Liver (tissue), 9 donors: ENCODE data around the gene CGB5. TPM values are rescaled to one million over a fixed set of nuclear protein-coding genes. Genes with fewer than 3 reads are reported as not detected.
A peak's percentile ranks its signal among the peaks of the same experiment; 100 is the strongest.

ENCODE experiments used
- DNase-seq: peaks from one replicate; pipeline ENCODE4 v3.0.0-alpha.2; 2017; ENCODE audit warnings: low spot score
- H3K27ac ChIP-seq, 2 donors: one replicate each; pipeline ENCODE4 v1.7.0; 2013; ENCODE audit warnings: inconsistent platforms in 2 of 2, low read length in 2 of 2, control low read depth in 1 of 2, low read depth in 1 of 2, mild to moderate bottlenecking in 1 of 2
- H3K27me3 ChIP-seq, 4 donors: one replicate each; pipeline versions ENCODE4 v1.6.1 to v1.7.0; 2013; ENCODE audit warnings: low read length in 3 of 4, inconsistent platforms in 1 of 4, mild to moderate bottlenecking in 1 of 4, moderate library complexity in 1 of 4; ENCODE audit not compliant: control insufficient read depth in 4 of 4, insufficient read depth in 4 of 4
- H3K36me3 ChIP-seq, 4 donors: one replicate each; pipeline versions ENCODE4 v1.6.1 to v1.7.0; 2013; ENCODE audit warnings: low read length in 3 of 4, mild to moderate bottlenecking in 3 of 4, low read depth in 1 of 4, moderate library complexity in 1 of 4; ENCODE audit not compliant: control insufficient read depth in 4 of 4, insufficient read depth in 3 of 4
- H3K4me1 ChIP-seq, 4 donors: one replicate each; pipeline versions ENCODE4 v1.6.1 to v1.7.0; 2013; ENCODE audit warnings: low read length in 3 of 4, mild to moderate bottlenecking in 3 of 4, moderate library complexity in 1 of 4; ENCODE audit not compliant: control insufficient read depth in 4 of 4, insufficient read depth in 4 of 4
- H3K4me3 ChIP-seq, 3 donors: one replicate each; pipeline versions ENCODE4 v1.6.1 to v1.7.0; 2013; ENCODE audit warnings: low read length in 3 of 3, control low read depth in 1 of 3, low read depth in 1 of 3, mild to moderate bottlenecking in 1 of 3
- H3K9ac ChIP-seq, 2 donors: one replicate each; pipeline ENCODE4 v1.7.0; 2013; ENCODE audit warnings: low read length in 2 of 2, mild to moderate bottlenecking in 2 of 2, moderate library complexity in 2 of 2, control low read depth in 1 of 2, low read depth in 1 of 2
- H3K9me3 ChIP-seq, 4 donors: one replicate each; pipeline versions ENCODE4 v1.6.1 to v1.7.0; 2013; ENCODE audit warnings: low read length in 3 of 4; ENCODE audit not compliant: control insufficient read depth in 4 of 4
- EGR1 ChIP-seq, 2 donors: IDR thresholded peaks; 2 replicates each; pipeline ENCODE4 v1.6.1; 2016 to 2018; ENCODE audit warnings: antibody characterized with exemption in 2 of 2, low read depth in 2 of 2
- FOXA1 ChIP-seq: IDR thresholded peaks from 2 replicates; pipeline ENCODE4 v1.6.1; 2016; ENCODE audit warnings: antibody characterized with exemption
- FOXA2 ChIP-seq: IDR thresholded peaks from 2 replicates; pipeline ENCODE4 v1.6.1; 2016; ENCODE audit warnings: antibody characterized with exemption
- GABPA ChIP-seq, 2 donors: IDR thresholded peaks in 1 of 2; conservative IDR thresholded peaks in 1 of 2; 2 replicates each; pipeline ENCODE4 v1.6.1; 2016; ENCODE audit warnings: antibody characterized with exemption in 2 of 2, mild to moderate bottlenecking in 1 of 2, moderate library complexity in 1 of 2
- HNF4G ChIP-seq: IDR thresholded peaks from 2 replicates; pipeline ENCODE4 v1.6.1; 2016; ENCODE audit warnings: antibody characterized with exemption
- NR2F2 ChIP-seq: IDR thresholded peaks from 2 replicates; pipeline ENCODE4 v1.6.1; 2016; ENCODE audit warnings: antibody characterized with exemption
- RAD21 ChIP-seq, 2 donors: IDR thresholded peaks; 2 replicates each; pipeline ENCODE4 v1.6.1; 2016; ENCODE audit warnings: antibody characterized with exemption in 2 of 2, mild to moderate bottlenecking in 2 of 2
- RXRA ChIP-seq, 2 donors: IDR thresholded peaks; 2 replicates each; pipeline ENCODE4 v1.6.1; 2017 to 2018; ENCODE audit warnings: antibody characterized with exemption in 2 of 2, mild to moderate bottlenecking in 1 of 2
- SP1 ChIP-seq: IDR thresholded peaks from 2 replicates; pipeline ENCODE4 v1.6.1; 2018; ENCODE audit warnings: antibody characterized with exemption, mild to moderate bottlenecking
- YY1 ChIP-seq: IDR thresholded peaks from 2 replicates; pipeline ENCODE4 v1.6.1; 2016; ENCODE audit warnings: antibody characterized with exemption, mild to moderate bottlenecking
- WGBS: extraction: QIAGEN DNeasy Blood & Tissue Kit; methylation state at CpG from one replicate; pipeline ENCODE4 v1.1.7; 2013; 5-methylcytosine and 5-hydroxymethylcytosine counted together
- polyA plus RNA-seq, 2 donors: library from polyadenylated mRNA; stranded (reverse) in 1 of 2; unstranded in 1 of 2; fragments of 200-250 nt in 1 of 2; fragments of >200 nt in 1 of 2; fragmentation: Nextera tagmentation in 1 of 2; extraction: Ambion mirVana in 1 of 2; gene quantifications; one replicate each; pipeline versions ENCODE4 v1.2.1 to v1.2.3, GENCODE V29; 2013 to 2015
- total RNA-seq, 2 donors: library from RNA; depleted of rRNA; stranded (reverse); fragments of >200 nt; gene quantifications; one replicate each; pipeline ENCODE4 v1.2.3, GENCODE V29; 2014
- TF ChIP-seq, protein P1 (sequence below): IDR thresholded peaks from 2 replicates; pipeline ENCODE4 v1.6.1; 2016; ENCODE audit warnings: antibody characterized with exemption
- TF ChIP-seq, protein P2 (sequence below): fragments of 150-350 bp; IDR thresholded peaks from 2 replicates; pipeline ENCODE4 v1.5.1; 2017; ENCODE audit warnings: improper control_type of control experiment, low read depth, low read length; ENCODE audit not compliant: missing input control
- TF ChIP-seq, protein P3 (sequence below): IDR thresholded peaks from 2 replicates; pipeline ENCODE4 v1.6.1; 2016; ENCODE audit warnings: antibody characterized with exemption
- donor health status: healthy.
- donor health status: healthy.
- donor health status: healthy.
- donor health status: healthy.
- donor health status: healthy.

Gene CGB5
- total and polyA plus RNA-seq, 4 donors, result not detected

DNA sequence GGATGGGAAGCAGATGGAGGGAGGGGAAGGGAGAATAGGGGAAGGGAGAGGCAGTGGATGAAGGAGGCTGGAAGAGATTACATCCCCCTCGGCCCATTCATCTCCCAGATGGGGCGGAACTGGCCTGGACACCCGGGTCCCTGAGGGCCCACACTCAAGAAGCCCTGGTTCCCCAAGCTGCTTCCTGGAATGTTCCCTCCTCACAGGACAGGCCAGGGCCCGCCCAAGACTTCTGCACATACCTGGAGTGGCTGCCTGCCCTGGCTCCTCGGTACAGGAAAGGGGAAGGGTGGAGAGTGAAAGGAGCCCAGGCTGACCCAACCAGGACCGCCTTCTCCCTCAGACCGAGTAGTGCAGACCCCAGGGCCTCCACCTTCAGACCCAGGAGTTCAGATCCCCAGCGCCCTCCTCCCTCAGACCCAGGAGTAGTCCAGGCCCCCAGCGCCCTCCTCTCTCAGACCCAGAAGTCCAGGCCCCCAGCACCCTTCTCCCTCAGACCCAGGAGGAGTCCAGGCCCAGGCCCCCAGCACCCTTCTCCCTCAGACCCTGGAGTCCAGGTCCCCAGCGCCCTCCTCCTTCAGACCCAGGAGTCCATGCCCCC, 20.5 kb downstream of the CGB5 start:
- no peaks in the 10 kb centered on the region for H3K27me3 ChIP-seq
- TF ChIP-seq, protein P1, sequence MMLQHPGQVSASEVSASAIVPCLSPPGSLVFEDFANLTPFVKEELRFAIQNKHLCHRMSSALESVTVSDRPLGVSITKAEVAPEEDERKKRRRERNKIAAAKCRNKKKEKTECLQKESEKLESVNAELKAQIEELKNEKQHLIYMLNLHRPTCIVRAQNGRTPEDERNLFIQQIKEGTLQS, result no peak
- TF ChIP-seq RAD21 (IDR thresholded peaks at IDR 0.05) (no peak), SP1 (no peak), GABPA (IDR thresholded peaks at IDR 0.05 in 1 of 2, conservative IDR thresholded peaks at IDR 0.05 in 1 of 2) (no peak), NR2F2 (no peak)
- TF ChIP-seq, protein P2, sequence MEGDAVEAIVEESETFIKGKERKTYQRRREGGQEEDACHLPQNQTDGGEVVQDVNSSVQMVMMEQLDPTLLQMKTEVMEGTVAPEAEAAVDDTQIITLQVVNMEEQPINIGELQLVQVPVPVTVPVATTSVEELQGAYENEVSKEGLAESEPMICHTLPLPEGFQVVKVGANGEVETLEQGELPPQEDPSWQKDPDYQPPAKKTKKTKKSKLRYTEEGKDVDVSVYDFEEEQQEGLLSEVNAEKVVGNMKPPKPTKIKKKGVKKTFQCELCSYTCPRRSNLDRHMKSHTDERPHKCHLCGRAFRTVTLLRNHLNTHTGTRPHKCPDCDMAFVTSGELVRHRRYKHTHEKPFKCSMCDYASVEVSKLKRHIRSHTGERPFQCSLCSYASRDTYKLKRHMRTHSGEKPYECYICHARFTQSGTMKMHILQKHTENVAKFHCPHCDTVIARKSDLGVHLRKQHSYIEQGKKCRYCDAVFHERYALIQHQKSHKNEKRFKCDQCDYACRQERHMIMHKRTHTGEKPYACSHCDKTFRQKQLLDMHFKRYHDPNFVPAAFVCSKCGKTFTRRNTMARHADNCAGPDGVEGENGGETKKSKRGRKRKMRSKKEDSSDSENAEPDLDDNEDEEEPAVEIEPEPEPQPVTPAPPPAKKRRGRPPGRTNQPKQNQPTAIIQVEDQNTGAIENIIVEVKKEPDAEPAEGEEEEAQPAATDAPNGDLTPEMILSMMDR, result no peak
- no peak overlapping the region for H3K9ac ChIP-seq
- H3K27ac ChIP-seq, result no peak overlapping the region
- H3K9me3 ChIP-seq, result no peaks in the 10 kb centered on the region
- no peaks in the 10 kb centered on the region for H3K4me1 ChIP-seq
- no peak for DNase-seq
- no peaks in the 10 kb centered on the region for H3K36me3 ChIP-seq
- 55% methylated on average over 10 of the region's 10 CpGs for WGBS
- no peak overlapping the region for H3K4me3 ChIP-seq

DNA sequence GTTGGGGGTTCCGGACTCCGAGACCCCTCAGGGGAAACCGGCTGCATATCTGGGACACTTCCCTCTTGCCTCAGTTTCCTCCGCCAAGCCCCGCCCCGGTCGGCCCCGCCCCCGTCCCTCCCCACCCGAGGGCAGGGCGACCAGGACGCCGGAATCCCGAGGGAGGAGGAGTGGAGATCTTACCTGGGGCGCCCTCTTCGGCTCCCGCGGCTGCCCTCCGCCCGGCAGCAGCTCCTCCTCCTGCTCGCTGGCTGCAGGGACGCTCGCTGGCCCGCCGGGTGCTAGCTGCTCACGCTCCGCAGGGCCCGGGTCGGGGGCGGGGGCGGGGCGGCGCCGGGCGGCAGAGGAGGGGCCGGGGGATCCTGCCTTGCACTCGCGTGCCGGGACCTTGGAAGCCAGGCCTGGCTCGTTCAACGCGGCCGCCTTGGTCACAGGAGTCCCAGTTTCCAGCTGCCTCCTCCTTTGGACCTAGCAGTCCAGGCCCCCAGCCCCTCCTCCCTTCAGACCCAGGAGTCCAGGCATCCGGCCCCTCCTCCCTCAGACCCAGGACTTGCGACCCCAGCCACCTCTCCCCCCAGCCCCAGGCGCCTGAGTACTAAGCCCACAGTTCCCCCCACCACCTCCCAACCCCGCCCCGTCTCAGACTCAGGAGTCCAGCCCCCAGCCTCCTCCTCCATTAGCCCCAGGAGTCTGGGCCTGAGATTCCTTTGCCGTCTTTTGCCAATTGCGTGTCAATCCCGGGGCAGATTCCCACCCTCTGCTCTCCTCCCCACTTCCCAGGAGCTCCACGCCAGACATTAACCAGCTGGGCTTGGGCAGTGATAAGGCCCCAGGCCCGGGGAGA, 21.3 kb downstream of the CGB5 start, which contains the start of gene NTF4:
Gene NTF4, minus strand, starts transcription at position 51 of the 844 bp plus-strand sequence. CDS start 2,821 bp downstream, outside the sequence.
- H3K36me3 ChIP-seq, result no peaks in the 10 kb centered on the region
- no peaks in the 10 kb centered on the region for H3K27me3 ChIP-seq
- no peak within 1 kb of the TSS for H3K9ac ChIP-seq
- TF ChIP-seq HNF4G, result no peak
- no peak for TF ChIP-seq GABPA (IDR thresholded peaks at IDR 0.05 in 1 of 2, conservative IDR thresholded peaks at IDR 0.05 in 1 of 2)
- TF ChIP-seq, protein P3, sequence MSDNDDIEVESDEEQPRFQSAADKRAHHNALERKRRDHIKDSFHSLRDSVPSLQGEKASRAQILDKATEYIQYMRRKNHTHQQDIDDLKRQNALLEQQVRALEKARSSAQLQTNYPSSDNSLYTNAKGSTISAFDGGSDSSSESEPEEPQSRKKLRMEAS, result no peak
- no peak for TF ChIP-seq SP1
- TF ChIP-seq, protein P1, result no peak
- TF ChIP-seq YY1, result no peak
- TF ChIP-seq RAD21 (IDR thresholded peaks at IDR 0.05), result no peak
- peak within 1 kb of the TSS in 1 of 3 donors; percentile 28 for H3K4me3 ChIP-seq
- H3K27ac ChIP-seq, result no peak within 1 kb of the TSS
- H3K9me3 ChIP-seq, result no peaks in the 10 kb centered on the region
- no peaks in the 10 kb centered on the region for H3K4me1 ChIP-seq
- 5% methylated on average over 53 of the region's 53 CpGs for whole genome bisulfite sequencing
- no peak for DNase-seq

DNA sequence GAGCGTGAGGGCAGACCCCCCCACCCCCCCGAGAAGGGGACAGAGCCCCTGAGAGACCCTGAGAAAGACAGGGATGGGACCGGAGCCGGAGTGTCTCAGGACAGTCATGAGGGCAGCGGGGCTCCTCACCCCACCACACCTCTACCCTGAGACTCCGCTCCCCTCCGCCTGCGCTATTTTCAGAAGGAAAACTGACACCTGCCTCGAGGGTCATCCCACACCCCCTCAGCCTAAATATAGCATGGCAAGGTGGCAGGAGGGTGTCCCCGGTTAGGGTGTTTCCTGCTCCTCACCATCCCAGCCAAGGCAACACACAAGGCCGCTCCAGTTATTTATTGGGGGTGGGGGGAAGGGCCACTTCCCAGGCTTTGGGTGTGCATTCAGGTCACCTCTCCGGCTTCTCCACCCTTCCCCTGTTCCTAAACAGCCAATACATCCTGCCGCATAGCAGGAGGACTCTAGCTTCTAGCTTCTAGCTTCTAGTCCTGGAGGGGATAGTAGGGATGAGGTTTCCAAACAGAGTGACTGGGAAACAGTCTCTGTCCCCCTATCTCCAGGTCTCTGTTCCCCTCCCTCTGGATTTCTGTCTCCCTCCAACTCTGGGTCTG, 22.4 kb downstream of the CGB5 start:
- Histone ChIP-seq H3K27me3 (peaks cover 0 to 5% (median 0%) of the 10 kb centered on the region in 4 donors), H3K4me1 (no peaks in the 10 kb centered on the region), H3K4me3 (no peak overlapping the region), H3K9ac (no peak overlapping the region), H3K27ac (no peak overlapping the region), H3K9me3 (no peaks in the 10 kb centered on the region), H3K36me3 (no peaks in the 10 kb centered on the region)
- no peak for DNase-seq
- TF ChIP-seq GABPA (IDR thresholded peaks at IDR 0.05 in 1 of 2, conservative IDR thresholded peaks at IDR 0.05 in 1 of 2) (no peak), FOXA2 (no peak), RAD21 (IDR thresholded peaks at IDR 0.05) (no peak), FOXA1 (no peak), EGR1 (IDR thresholded peaks at IDR 0.05; ENCODE audit: low read depth in 2 of 2) (no peak), RXRA (IDR thresholded peaks at IDR 0.05) (no peak)
- 48% methylated on average over 13 of the region's 13 CpGs for WGBS
